NCI-H510A treated with DMSO at 0.1 percent for 48 hours (cell line): ENCODE results near the gene CEP72.
A peak's percentile ranks its signal among the peaks of the same experiment; 100 is the strongest.
"Not testable (repeated sequence)": the region's sequence is repeated elsewhere in the genome, so short reads cannot be mapped to it uniquely, and the experiment has no call there.

Experiments used
- DNase-seq: peaks from one replicate; lab custom pipeline; 2025; lab: John Stamatoyannopoulos, UW

CEP72 gene

GRCh38 chr5:672329-673160, 60.4 kb downstream of the CEP72 start:
- DNase-seq = peak; percentile 92

- no peak for DNase-seq
Measured at GRCh38 chr5:673161-673830, 61.2 kb downstream of the CEP72 start.

- no peak for DNase-seq
Measured at GRCh38 chr5:673831-674629, 61.9 kb downstream of the CEP72 start.

- no peak for DNase-seq
Measured at GRCh38 chr5:674630-675011, 62.5 kb downstream of the CEP72 start.

DNA sequence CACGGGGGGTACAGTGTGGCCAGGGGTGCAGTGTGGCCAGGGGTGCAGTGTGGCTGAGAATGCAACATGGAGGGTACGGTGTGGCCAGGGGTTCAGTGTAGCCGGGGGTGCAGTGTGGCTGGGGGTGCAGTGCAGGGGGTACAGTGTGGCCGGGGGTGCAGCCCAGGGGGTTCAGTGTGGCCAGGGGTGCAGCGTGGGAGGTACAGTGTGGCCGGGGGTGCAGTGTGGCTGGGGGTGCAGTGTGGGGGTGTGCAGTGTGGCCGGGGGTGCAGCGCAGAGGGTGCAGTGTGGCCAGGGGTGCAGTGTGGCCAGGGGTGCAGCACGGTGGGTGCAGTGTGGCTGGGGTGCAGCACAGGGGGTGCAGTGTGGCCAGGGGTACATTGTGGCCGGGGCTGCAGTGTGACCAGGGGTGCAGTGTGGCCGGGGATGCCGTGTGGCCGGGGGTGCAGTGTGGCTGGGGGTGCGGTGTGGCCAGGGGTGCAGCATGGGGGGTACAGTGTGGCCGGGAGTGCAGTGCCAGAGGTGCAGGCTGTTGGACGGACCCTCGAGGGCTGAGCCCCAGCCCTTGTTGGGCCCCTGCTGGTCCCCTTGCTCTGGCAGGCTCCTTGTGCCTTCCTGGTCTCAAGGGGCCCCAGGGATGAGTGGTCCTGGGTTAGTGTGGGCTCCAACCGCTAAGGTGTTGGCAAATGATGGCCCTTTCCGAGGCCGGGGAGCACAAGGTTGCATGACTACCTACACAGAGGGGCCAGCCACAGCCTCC, 63.2 kb downstream of the CEP72 start:
- DNase-seq = no peak

DNA sequence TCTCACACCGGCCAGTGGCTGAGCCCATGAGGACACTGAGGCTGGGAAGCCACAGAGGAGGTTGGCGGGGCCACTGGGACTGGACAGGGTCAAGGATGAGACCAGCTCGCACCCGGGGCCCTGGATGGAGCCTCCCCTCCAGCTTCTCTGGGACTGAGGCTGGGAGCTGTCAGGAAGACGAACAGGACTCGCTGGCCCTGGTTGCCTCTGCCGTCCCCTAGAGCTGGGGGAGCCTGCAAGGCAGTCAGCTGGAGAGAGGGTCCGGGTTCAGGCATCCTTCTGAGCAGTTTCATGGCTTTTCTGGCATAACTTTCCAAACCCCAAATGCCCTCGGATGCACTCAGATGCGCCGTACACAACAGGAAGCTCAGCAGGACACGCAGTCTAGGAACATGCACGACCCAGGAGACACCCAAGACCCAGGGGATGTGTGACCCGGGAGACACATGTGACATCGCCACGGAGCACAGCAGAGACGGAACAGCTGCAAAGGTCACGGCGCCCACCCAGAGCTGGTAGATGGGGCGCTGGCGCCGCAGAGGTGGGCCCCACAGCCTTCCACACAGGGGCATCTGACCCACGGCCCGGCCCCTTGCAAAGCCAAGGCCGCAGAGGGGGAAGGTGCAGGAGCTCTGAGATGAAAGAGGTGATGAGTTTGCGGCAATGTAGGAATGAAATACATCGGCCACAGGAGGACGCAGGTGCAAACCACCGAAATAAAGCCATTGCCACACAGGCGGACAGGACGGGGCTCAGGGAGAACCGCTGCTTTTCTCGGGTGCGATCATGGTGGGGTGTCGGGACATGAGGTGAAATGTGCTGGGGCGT, 63.9 kb downstream of the CEP72 start:
- DNase-seq = no peak

- no peak for DNase-seq
Measured at GRCh38 chr5:676699-677076, 64.5 kb downstream of the CEP72 start.

GRCh38 chr5:677131-678101, 65.3 kb downstream of the CEP72 start:
- no peak for DNase-seq

DNA sequence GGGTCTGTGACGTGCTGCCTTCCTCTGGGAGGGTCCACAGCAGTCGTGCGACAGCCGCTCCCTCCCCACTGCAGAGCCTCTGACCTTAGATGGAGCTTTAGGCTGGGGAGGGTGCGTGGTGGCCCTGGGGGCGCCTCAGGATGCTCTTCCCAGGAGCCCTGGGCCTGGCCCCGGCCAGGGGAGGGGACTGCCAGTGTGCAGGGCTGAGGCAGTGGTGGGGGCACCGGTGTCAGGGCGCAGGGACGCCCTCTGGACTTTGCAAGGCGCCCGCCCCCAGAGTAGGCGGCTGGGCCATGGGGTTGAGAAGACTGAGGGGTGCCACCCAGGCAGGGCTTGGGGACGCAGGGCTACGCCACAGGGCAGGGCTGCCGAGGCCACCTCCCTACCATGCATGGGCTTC, 66.4 kb downstream of the CEP72 start:
- not testable (repeated sequence) for DNase-seq

DNA sequence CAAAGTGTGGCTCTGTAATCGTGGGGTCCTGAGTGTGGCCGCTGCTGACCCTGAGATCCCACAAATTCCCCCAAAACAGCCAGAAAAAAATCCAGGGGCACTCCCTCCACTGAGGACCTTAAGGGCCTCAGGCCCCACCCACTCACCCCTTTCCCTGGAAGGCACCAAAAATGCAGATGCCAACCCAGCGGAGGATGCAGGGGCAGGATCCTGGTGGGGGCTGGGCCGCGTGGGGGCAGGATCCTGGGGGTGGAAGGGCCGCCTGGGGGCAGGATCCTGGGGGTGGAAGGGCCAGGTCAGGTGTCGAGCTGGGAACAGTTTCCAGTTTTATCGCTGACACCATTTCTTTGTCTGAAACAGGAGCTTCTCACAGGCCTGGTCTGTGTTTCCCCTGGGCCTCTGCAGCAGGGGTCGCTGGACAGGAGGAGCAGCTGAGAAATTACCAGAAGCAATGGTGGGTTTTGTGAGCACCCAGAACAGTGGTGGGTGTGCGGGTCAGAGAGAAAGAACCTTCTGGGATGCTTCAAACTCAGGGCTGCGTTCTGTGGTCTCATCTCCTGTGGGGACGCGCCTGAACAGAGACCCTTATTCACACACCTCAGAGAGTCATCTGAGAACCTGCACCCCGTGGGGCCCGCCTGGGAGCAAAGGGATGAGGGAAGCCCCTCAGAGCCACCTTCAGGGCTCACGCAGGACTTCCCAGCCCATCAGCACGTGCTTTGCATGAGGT, 67.2 kb downstream of the CEP72 start:
- DNase-seq = not testable (repeated sequence)

DNA sequence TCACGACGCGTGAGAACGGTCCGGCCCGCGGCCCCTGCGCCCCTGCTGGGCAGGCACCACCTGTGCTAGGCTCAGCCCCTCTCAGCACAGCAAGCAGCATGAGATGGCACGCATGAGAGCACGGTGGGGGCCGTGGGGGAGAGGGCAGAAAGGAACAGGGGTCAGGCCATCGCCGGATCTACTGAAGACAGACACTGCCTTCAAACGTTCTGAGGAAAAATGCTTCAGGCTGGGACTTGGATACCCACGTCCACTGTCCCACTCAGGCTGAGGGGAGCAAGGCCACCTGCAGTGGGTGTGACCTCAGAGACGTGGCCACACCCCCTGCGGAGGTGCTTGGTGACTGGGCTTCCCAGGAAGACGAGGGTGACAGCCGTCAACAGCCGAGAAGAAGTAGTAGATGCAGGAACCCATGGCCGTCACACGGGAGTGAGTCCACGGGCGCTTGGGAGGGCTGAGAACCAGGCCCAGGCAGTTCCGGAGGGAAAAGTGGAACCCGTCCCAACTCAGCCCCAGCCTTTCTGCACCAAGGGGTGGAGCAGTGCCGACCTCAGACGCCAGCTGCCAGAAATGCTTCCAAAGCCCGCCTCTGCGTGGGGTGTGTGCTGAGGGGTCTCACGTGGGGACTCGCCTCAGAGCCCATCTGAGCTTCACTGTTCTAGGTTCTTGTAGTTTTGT, 68.1 kb downstream of the CEP72 start:
- DNase-seq = not testable (repeated sequence)

GRCh38 chr5:680836-681235, 68.7 kb downstream of the CEP72 start:
- not testable (repeated sequence) for DNase-seq

DNA sequence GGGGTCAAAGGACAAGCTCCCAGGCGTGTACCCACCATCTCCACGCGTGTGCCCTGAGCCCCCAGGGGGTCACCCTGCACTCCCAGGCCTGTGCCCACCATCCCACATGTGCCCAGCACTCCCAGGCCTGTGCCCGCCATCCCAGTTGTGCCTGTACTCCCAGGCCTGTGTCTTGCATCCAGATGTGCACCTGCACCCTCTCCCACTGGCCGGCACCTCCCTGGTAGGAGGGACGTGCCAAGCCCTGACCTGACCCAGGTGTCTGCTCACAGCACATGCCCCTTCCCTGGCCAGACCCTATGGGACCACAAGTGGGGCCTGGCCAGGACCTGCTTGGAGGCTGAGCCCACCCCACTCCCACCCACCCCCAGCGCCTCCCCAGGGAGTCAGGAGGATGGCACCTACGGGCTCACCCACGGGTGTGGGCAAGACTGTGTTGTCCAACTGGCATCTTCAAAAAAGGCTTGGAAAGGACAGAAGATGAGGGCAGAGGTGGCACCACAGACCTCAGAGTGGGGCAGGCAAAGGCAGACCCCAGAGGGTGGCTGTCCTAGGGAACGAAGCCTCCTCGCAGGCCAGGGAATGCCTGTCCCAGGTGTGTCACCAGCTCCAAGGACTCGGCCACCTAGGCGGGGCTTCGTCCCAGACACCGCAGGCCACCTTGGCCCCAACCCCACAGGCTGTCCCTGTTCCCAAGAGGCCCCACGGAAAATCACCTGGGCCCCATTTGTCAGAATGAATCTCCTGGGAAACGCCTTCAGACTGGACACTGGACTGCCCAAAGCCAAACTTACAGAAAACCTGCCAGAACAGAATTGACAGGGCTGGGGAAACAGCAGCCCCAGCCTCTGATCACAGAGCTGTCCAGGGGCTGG, 69.4 kb downstream of the CEP72 start:
- not testable (repeated sequence) for DNase-seq

- DNase-seq = not testable (repeated sequence)
Measured at GRCh38 chr5:682216-682615, 70.1 kb downstream of the CEP72 start.

DNA sequence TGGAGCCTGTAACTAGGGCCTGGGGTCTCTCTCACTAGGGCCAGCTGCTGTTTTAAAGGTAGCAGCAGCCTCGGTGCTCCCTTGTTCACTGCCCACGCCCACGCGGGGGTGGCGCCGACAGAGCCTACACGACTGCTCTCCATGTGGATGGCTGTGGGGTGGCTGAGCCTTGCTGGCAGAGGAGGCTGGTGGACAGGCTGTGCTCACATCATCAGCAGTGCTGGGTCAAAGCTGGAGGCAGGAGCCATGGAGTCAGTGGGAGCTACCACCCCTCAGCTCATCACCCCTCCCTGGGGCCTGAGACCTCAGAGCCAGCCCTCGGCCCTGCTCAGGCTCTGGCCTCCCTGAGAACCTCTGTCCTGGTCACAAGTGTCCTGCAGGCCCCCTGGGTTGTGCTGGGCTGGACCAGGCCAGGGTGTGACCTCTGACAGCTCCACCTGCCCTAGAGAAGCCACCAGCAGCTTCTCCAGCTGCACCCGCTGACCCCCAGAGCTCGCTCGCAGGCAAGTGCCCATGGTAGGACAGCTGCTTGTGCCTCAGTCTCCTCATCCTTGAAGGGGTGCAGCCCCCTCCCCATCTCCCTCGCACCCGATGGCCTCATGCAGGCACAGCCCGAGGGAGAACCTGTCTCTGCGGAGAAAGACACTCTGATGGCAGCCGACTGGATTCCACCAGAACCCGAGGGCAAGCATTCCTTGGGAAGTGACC, 70.7 kb downstream of the CEP72 start:
- DNase-seq = not testable (repeated sequence)

DNA sequence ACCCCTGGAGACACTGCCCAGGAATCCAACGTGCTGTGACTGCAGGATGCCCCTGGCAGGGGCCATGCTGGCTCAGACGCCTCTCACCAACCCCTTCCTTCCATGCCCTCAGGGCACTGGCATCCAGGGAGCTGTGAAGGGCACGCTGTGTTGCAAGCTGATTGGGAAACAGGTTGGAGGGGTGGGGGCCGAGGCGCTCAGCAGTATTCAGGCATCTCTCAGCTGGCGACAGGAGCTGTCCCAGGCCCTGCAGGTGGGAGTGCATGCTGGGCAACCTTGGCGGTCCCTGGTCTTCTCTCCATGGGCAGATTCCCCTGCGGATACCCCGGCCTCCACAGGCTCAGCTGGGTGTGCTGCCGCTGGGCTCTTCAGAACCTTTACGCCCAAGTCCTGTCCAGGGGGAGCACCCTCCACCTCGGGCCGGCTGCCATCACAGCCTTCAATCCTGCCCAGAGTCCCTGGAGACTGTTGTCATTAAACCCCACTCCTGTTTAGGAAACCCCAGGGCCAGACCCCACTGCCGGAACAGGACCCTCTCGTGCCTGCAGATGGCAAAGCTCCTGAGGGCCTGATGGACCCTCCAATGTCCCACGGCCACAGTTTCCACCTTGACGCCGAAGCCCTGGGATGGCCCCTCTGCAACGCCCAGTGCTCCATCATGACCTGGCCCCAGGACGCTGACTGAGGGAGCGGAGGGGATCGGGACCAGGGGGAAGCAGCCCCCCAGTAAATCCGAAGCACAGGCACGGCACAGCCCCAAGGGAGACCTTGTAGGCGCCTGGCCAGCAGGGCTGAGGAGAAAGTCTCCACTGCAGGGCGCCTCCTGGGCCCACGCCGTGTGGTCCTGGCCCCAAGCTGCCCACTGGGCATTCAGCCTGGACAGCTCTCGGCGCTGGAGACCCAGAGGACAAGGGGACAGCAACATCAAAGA, 71.7 kb downstream of the CEP72 start:
- no peak for DNase-seq
